H9 (cell line): ENCODE measurements around the gene DENND1A. TPM values are rescaled to one million over a fixed set of nuclear protein-coding genes. Genes with fewer than 3 reads are reported as not detected.

ENCODE experiments used
- DNase-seq: peaks from one replicate; pipeline ENCODE4 v3.0.0-alpha.2; 2017
- H2AFZ ChIP-seq: one replicate; pipeline ENCODE4 v1.6.1; 2013; ENCODE audit warnings: mild to moderate bottlenecking, low read length, control low read depth, moderate library complexity
- H2AK5ac ChIP-seq: 2 replicates; pipeline ENCODE4 v1.6.1; 2013; ENCODE audit warnings: low read length, control low read depth, mixed read lengths; ENCODE audit not compliant: insufficient read length
- H2BK120ac ChIP-seq: one replicate; pipeline ENCODE4 v1.6.1; 2013; ENCODE audit warnings: low read depth, mild to moderate bottlenecking, low read length, control low read depth, inconsistent platforms; ENCODE audit not compliant: poor library complexity, severe bottlenecking
- H2BK12ac ChIP-seq: 2 replicates; pipeline ENCODE4 v1.6.1; 2013; ENCODE audit warnings: low read length, control low read depth, mixed read lengths, low read depth; ENCODE audit not compliant: insufficient read length
- H2BK15ac ChIP-seq: 2 replicates; pipeline ENCODE4 v1.6.1; 2013; ENCODE audit warnings: low read depth, low read length, control low read depth
- H2BK20ac ChIP-seq: one replicate; pipeline ENCODE4 v1.6.1; 2013; ENCODE audit warnings: low read depth, mild to moderate bottlenecking, low read length, control low read depth, inconsistent platforms; ENCODE audit not compliant: poor library complexity, severe bottlenecking
- H2BK5ac ChIP-seq: 2 replicates; pipeline ENCODE4 v1.6.1; 2013; ENCODE audit warnings: low read length, control low read depth, mixed read lengths; ENCODE audit not compliant: insufficient read length
- H3K14ac ChIP-seq: 2 replicates; pipeline ENCODE4 v1.6.1; 2013; ENCODE audit warnings: low read length, control low read depth; ENCODE audit not compliant: insufficient read depth
- H3K18ac ChIP-seq: 2 replicates; pipeline ENCODE4 v1.6.1; 2013; ENCODE audit warnings: low read depth, mild to moderate bottlenecking, mixed read lengths, low read length, control low read depth; ENCODE audit not compliant: insufficient read length
- H3K23ac ChIP-seq: 2 replicates; pipeline ENCODE4 v1.6.1; 2013; ENCODE audit warnings: low read length, control low read depth, mixed read lengths, low read depth; ENCODE audit not compliant: insufficient read length
- H3K23me2 ChIP-seq: 2 replicates; pipeline ENCODE4 v1.6.1; 2013; ENCODE audit warnings: low read depth, mild to moderate bottlenecking, mixed read lengths, low read length, control low read depth; ENCODE audit not compliant: insufficient read length, poor library complexity, severe bottlenecking
- H3K27ac ChIP-seq: 2 replicates; pipeline ENCODE4 v1.5.1; 2013; ENCODE audit warnings: low read length, control low read depth, mixed read lengths, low read depth; ENCODE audit not compliant: insufficient read length
- H3K27me3 ChIP-seq: 2 replicates; pipeline ENCODE4 v1.6.1; 2013; ENCODE audit warnings: low read length, control low read depth, inconsistent platforms; ENCODE audit not compliant: insufficient read depth
- H3K4ac ChIP-seq: 2 replicates; pipeline ENCODE4 v1.6.1; 2013; ENCODE audit warnings: low read depth, mild to moderate bottlenecking, control low read depth, inconsistent platforms, low read length, moderate library complexity
- H3K4me1 ChIP-seq: 2 replicates; pipeline ENCODE4 v1.6.1; 2013; ENCODE audit warnings: low read length, control low read depth, inconsistent platforms; ENCODE audit not compliant: insufficient read depth
- H3K4me2 ChIP-seq: 2 replicates; pipeline ENCODE4 v1.6.1; 2013; ENCODE audit warnings: low read length, control low read depth, mixed read lengths; ENCODE audit not compliant: insufficient read length, insufficient read depth
- H3K56ac ChIP-seq: 2 replicates; pipeline ENCODE4 v1.6.1; 2013; ENCODE audit warnings: low read depth, mild to moderate bottlenecking, mixed read lengths, low read length, control low read depth; ENCODE audit not compliant: insufficient read length
- H3K79me1 ChIP-seq: 2 replicates; pipeline ENCODE4 v1.6.1; 2013; ENCODE audit warnings: low read depth, mild to moderate bottlenecking, moderate library complexity, low read length, control low read depth, inconsistent platforms; ENCODE audit not compliant: insufficient read depth, poor library complexity, severe bottlenecking
- H3K79me2 ChIP-seq: 2 replicates; pipeline ENCODE4 v1.6.1; 2013; ENCODE audit warnings: low read length, control low read depth, inconsistent platforms; ENCODE audit not compliant: insufficient read depth
- H3K9ac ChIP-seq: 2 replicates; pipeline ENCODE4 v1.6.1; 2013; ENCODE audit warnings: low read length, control low read depth, mixed read lengths; ENCODE audit not compliant: insufficient read length; ENCODE audit errors: extremely low read depth
- H3K9me3 ChIP-seq: one replicate; pipeline ENCODE4 v1.6.1; 2013; ENCODE audit warnings: low read depth, low read length, inconsistent platforms; ENCODE audit not compliant: control insufficient read depth
- H3T11ph ChIP-seq: one replicate; pipeline ENCODE4 v1.6.1; 2013; ENCODE audit warnings: mild to moderate bottlenecking, low read length, control low read depth, inconsistent platforms
- H4K20me1 ChIP-seq: one replicate; pipeline ENCODE4 v1.6.1; 2013; ENCODE audit not compliant: control insufficient read depth, insufficient read length, insufficient read depth
- H4K5ac ChIP-seq: 2 replicates; pipeline ENCODE4 v1.6.1; 2013; ENCODE audit warnings: low read depth, mild to moderate bottlenecking, mixed read lengths, low read length, control low read depth; ENCODE audit not compliant: insufficient read length
- H4K8ac ChIP-seq: replicated peaks from 2 replicates; pipeline ENCODE4 v1.6.1; 2013; ENCODE audit warnings: low read length, control low read depth, mixed read lengths, low read depth; ENCODE audit not compliant: insufficient read length
- H4K91ac ChIP-seq: 2 replicates; pipeline ENCODE4 v1.6.1; 2013; ENCODE audit warnings: low read depth, mild to moderate bottlenecking, moderate library complexity, mixed read lengths, low read length, control low read depth; ENCODE audit not compliant: insufficient read length
- H3K27ac Mint-ChIP-seq, 3 experiments: 2 replicates in 2 of 3; 3 replicates in 1 of 3; pipeline ENCODE4 v1.8.0; 2020 to 2021; ENCODE audit warnings: mixed read lengths in 3 of 3, mild to moderate bottlenecking in 1 of 3, moderate library complexity in 1 of 3
- H3K27me3 Mint-ChIP-seq: 2 replicates; pipeline ENCODE4 v1.8.0; 2021; ENCODE audit warnings: low read depth, mild to moderate bottlenecking, moderate library complexity, mixed read lengths
- H3K36me3 Mint-ChIP-seq, 3 experiments: 2 replicates in 2 of 3; 3 replicates in 1 of 3; pipeline ENCODE4 v1.8.0; 2020 to 2021; ENCODE audit warnings: low read depth in 3 of 3, mixed read lengths in 3 of 3; ENCODE audit not compliant: insufficient read depth in 1 of 3
- H3K4me1 Mint-ChIP-seq, 2 experiments: 2 replicates each; pipeline ENCODE4 v1.8.0; 2020; ENCODE audit warnings: mixed read lengths in 2 of 2
- H3K4me3 Mint-ChIP-seq, 2 experiments: 2 replicates in 1 of 2; 3 replicates in 1 of 2; pipeline ENCODE4 v1.8.0; 2020 to 2021; ENCODE audit warnings: mild to moderate bottlenecking in 2 of 2, mixed read lengths in 2 of 2, moderate library complexity in 1 of 2
- H3K9me3 Mint-ChIP-seq, 2 experiments: 2 replicates in 1 of 2; 3 replicates in 1 of 2; pipeline ENCODE4 v1.8.0; 2020; ENCODE audit warnings: mild to moderate bottlenecking in 2 of 2, mixed read lengths in 2 of 2, moderate library complexity in 1 of 2
- CTCF ChIP-seq: fragments of 200-600 bp; sonication (generic); conservative IDR thresholded peaks from 3 replicates; pipeline ENCODE4 v1.8.0; 2021; ENCODE audit warnings: antibody characterized with exemption, mild to moderate bottlenecking
- WGBS: extraction: QIAGEN DNeasy Blood & Tissue Kit; methylation state at CpG from one replicate; pipeline ENCODE4 v1.1.7; 2013; ENCODE audit warnings: missing lambda C conversion rate, low lambda C conversion rate, mixed read lengths; ENCODE audit not compliant: insufficient read length; ENCODE audit errors: extremely low coverage; 5-methylcytosine and 5-hydroxymethylcytosine counted together
- total RNA-seq: library from RNA; stranded (reverse); gene quantifications from 2 replicates; pipeline ENCODE4 v1.2.1, GENCODE V29; 2021

DENND1A gene
- total RNA-seq, 1 experiment from 2014 or later = 20.4 TPM

DNA sequence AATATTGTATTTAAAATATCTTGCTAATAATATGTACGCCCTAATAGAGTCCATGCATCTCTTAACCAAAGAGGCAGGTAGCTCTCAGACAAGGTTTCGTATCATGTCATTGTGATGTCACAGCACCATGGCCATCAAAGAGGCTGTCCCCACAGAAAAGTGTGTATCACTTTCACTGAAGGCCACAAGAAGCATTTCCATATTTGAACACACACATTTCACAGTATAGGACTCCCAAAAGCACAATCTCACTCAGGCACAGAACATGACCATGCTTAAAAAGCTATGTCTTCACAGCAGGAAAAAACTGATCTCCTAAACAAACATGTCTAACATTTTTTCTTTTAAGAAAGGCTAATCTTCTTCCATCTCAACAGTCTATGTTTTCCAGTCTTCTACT lies 133.8 kb downstream of the DENND1A start:
- Histone ChIP-seq H3K27ac (no peak overlapping the region), H4K91ac (no peak overlapping the region), H3K56ac (no peak overlapping the region), H2AFZ (no peak overlapping the region), H3K4me2 (no peak overlapping the region), H3K79me1 (peaks cover 3% of the 10 kb centered on the region), H3K9ac (no peak overlapping the region), H3K23ac (no peak overlapping the region), H3K4ac (no peak overlapping the region), H2AK5ac (no peak overlapping the region), H3K4me1 (no peaks in the 10 kb centered on the region), H2BK20ac (no peak overlapping the region), H3K27me3 (no peaks in the 10 kb centered on the region), H4K20me1 (no peaks in the 10 kb centered on the region), H2BK5ac (no peak overlapping the region), H2BK12ac (no peak overlapping the region), H4K8ac (no peak overlapping the region), H3K23me2 (no peaks in the 10 kb centered on the region), H3K79me2 (no peaks in the 10 kb centered on the region), H3K18ac (no peak overlapping the region), H2BK15ac (no peak overlapping the region), H3T11ph (no peak overlapping the region), H4K5ac (no peak overlapping the region), H2BK120ac (no peak overlapping the region), H3K14ac (no peak overlapping the region), H3K9me3 (no peaks in the 10 kb centered on the region)
- no peak for DNase-seq
- no peak overlapping the region for H3K4me3 Mint-ChIP-seq
- no CpG with 5 or more reads among the region's 2 CpGs for whole genome bisulfite sequencing
- no peaks in the 10 kb centered on the region for H3K9me3 Mint-ChIP-seq
- H3K27ac Mint-ChIP-seq = no peak overlapping the region
- H3K36me3 Mint-ChIP-seq = no peaks in the 10 kb centered on the region
- TF ChIP-seq CTCF = no peak
- H3K4me1 Mint-ChIP-seq = peaks cover 12 to 13% of the 10 kb centered on the region in 2 experiments
- no peaks in the 10 kb centered on the region for H3K27me3 Mint-ChIP-seq
